Measurements from ENCODE around the gene TMEM94. TPM values are rescaled to one million over a fixed set of nuclear protein-coding genes. Genes with fewer than 3 reads are reported as not detected.

Gene TMEM94
- total and polyA plus RNA-seq, 2 of the 13 experiments (the other 11 are each of a cell fraction or from before 2014, with no cell fraction given) = 32.6 to 134 TPM

DNA sequence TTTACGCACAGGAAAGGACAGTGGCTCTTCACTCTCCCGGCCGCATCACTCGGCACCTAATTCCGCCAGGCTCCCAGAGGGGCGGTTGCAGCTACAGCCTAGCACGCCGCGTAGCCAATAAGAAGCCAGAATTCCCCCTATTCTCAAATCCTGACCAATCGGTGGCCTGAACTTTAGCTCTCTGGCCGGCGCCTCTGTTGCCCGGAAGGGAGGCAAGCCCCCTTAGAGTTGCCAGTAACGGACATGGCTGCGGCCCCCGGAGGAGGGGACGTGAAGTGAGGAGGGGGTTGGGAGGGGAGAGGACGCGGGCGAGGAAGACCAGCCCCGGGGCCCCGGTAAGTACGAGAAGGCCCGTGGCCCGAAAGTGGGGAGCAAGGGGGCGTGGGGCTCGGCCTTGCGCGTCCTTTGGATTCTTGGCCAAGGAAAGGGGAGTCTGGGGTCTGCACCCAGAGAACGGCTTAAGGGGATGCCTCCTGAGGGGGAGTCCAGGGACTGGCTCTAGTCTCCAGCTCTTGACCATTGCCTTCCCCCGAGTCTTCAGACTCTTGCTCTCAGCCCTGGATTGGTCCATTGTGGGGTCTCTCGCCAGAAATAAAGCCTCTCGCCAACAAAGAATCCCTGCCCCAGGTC, at the start of gene TMEM94 (continued):
- TF ChIP-seq TCF7L2 (IDR thresholded peaks at IDR 0.05; ENCODE audit: low read depth, low read length) = no peak
- TF ChIP-seq, protein P1, sequence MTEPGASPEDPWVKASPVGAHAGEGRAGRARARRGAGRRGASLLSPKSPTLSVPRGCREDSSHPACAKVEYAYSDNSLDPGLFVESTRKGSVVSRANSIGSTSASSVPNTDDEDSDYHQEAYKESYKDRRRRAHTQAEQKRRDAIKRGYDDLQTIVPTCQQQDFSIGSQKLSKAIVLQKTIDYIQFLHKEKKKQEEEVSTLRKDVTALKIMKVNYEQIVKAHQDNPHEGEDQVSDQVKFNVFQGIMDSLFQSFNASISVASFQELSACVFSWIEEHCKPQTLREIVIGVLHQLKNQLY (CRISPR knock-in tag; IDR thresholded peaks at IDR 0.05) = 0 out of 2 replicates have a peak, but pooled peaks have one; percentile 15
- TF ChIP-seq ZNF382 (CRISPR knock-in tag; IDR thresholded peaks at IDR 0.05; ENCODE audit: borderline replicate concordance) = no peak; the same call in 1 of the 2 replicates
- peak; percentile 68 for TF ChIP-seq ZNF280D (CRISPR knock-in tag; IDR thresholded peaks at IDR 0.05)
- TF ChIP-seq, protein P2, sequence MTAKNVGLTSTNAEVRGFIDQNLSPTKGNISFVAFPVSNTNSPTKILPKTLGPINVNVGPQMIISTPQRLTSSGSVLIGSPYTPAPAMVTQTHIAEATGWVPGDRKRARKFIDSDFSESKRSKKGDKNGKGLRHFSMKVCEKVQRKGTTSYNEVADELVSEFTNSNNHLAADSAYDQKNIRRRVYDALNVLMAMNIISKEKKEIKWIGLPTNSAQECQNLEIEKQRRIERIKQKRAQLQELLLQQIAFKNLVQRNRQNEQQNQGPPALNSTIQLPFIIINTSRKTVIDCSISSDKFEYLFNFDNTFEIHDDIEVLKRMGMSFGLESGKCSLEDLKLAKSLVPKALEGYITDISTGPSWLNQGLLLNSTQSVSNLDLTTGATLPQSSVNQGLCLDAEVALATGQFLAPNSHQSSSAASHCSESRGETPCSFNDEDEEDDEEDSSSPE (CRISPR knock-in tag; IDR thresholded peaks at IDR 0.05) = peak; percentile 61; the same call in 1 of the 2 replicates
- no peak for TF ChIP-seq ZNF569 (CRISPR knock-in tag; IDR thresholded peaks at IDR 0.05; ENCODE audit: borderline replicate concordance)
- TF ChIP-seq CSRNP2 (CRISPR knock-in tag; conservative IDR thresholded peaks at IDR 0.05; ENCODE audit: low read depth) = no peak
- TF ChIP-seq FOSL1 (CRISPR knock-in tag; IDR thresholded peaks at IDR 0.05; ENCODE audit: borderline replicate concordance) = no peak
- no peak for TF ChIP-seq HNF4G (IDR thresholded peaks at IDR 0.05; ENCODE audit: borderline replicate concordance, low read depth, low read length)
- no peak for TF ChIP-seq HNF4G (CRISPR knock-in tag; IDR thresholded peaks at IDR 0.05; ENCODE audit: borderline replicate concordance, low read depth)
- TF ChIP-seq PRPF4 (IDR thresholded peaks at IDR 0.05; ENCODE audit: low read depth, low read length, poor library complexity, severe bottlenecking) = no peak
- no peak; the same call in 1 of the 2 replicates for TF ChIP-seq HNF4A (CRISPR knock-in tag; IDR thresholded peaks at IDR 0.05)
- TF ChIP-seq, protein P3, sequence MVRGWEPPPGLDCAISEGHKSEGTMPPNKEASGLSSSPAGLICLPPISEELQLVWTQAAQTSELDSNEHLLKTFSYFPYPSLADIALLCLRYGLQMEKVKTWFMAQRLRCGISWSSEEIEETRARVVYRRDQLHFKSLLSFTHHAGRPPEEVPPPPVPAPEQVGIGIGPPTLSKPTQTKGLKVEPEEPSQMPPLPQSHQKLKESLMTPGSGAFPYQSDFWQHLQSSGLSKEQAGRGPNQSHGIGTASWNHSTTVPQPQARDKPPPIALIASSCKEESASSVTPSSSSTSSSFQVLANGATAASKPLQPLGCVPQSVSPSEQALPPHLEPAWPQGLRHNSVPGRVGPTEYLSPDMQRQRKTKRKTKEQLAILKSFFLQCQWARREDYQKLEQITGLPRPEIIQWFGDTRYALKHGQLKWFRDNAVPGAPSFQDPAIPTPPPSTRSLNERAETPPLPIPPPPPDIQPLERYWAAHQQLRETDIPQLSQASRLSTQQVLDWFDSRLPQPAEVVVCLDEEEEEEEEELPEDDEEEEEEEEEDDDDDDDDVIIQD (CRISPR knock-in tag; IDR thresholded peaks at IDR 0.05; ENCODE audit: low read depth) = no peak
- TF ChIP-seq RORA (CRISPR knock-in tag; IDR thresholded peaks at IDR 0.05) = no peak
- TF ChIP-seq, protein P4, sequence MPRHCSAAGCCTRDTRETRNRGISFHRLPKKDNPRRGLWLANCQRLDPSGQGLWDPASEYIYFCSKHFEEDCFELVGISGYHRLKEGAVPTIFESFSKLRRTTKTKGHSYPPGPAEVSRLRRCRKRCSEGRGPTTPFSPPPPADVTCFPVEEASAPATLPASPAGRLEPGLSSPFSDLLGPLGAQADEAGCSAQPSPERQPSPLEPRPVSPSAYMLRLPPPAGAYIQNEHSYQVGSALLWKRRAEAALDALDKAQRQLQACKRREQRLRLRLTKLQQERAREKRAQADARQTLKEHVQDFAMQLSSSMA (CRISPR knock-in tag; IDR thresholded peaks at IDR 0.05) = peak; percentile 41; the same call in 1 of the 2 replicates
- TF ChIP-seq POGK (CRISPR knock-in tag; conservative IDR thresholded peaks at IDR 0.05) = no peak; the same call in 1 of the 2 replicates
- peak; percentile 54 for TF ChIP-seq HIVEP1 (CRISPR knock-in tag; IDR thresholded peaks at IDR 0.05)
- 0 out of 2 replicates have a peak, but pooled peaks have one; percentile 19 for TF ChIP-seq ETV6 (CRISPR knock-in tag; conservative IDR thresholded peaks at IDR 0.05)

Measured in HepG2 (cell line).